IMR-90 (cell line): ENCODE results near the gene AFTPH.

Source experiments
- FOS ChIP-seq: fragments of 150-350 bp; IDR thresholded peaks from 2 replicates; pipeline ENCODE4 v1.6.1; 2016; ENCODE audit warnings: low read depth, low read length
- POLR2A ChIP-seq: IDR thresholded peaks from 2 replicates; pipeline ENCODE4 v1.6.1; 2012; ENCODE audit warnings: mild to moderate bottlenecking, low read depth, low read length
- TF ChIP-seq, protein P1 (sequence below): fragments of 150-350 bp; IDR thresholded peaks from 2 replicates; pipeline ENCODE4 v1.6.1; 2017; ENCODE audit warnings: mild to moderate bottlenecking, antibody characterized with exemption, low read length, low read depth
- TF ChIP-seq, protein P2 (sequence below): conservative IDR thresholded peaks from 2 replicates; pipeline ENCODE4 v1.5.1; 2012; ENCODE audit warnings: mild to moderate bottlenecking, low read depth, low read length, improper control_type of control experiment

DNA sequence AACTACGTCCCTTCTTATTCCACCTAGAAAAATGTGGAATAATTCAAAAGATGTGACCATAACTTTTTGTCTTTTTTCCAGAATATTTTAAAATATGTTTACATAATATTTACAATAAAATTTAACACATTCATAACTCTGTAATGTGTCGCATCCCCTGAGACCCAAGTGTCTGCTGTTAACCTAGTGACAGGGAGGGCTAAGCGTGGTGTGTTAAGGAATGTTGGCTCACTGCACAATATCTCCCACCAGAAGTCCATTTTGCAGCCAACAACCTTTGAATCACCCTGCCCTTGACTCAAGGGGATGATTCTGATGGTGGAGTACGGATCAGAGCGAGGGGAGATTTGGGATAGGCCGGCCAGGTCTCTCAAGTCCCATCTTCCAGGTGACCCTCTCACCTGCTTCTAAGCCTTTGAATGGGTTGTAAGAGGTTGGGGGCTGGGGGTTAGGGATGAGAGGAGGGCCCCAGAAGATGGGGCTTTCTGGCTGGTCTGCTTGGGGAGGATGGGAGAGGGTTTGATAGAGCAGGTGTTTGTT is 86.3 kb downstream of the AFTPH start:
- TF ChIP-seq POLR2A (no peak), FOS (no peak)
- TF ChIP-seq, protein P1, sequence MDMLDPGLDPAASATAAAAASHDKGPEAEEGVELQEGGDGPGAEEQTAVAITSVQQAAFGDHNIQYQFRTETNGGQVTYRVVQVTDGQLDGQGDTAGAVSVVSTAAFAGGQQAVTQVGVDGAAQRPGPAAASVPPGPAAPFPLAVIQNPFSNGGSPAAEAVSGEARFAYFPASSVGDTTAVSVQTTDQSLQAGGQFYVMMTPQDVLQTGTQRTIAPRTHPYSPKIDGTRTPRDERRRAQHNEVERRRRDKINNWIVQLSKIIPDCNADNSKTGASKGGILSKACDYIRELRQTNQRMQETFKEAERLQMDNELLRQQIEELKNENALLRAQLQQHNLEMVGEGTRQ, result no peak
- TF ChIP-seq, protein P2, sequence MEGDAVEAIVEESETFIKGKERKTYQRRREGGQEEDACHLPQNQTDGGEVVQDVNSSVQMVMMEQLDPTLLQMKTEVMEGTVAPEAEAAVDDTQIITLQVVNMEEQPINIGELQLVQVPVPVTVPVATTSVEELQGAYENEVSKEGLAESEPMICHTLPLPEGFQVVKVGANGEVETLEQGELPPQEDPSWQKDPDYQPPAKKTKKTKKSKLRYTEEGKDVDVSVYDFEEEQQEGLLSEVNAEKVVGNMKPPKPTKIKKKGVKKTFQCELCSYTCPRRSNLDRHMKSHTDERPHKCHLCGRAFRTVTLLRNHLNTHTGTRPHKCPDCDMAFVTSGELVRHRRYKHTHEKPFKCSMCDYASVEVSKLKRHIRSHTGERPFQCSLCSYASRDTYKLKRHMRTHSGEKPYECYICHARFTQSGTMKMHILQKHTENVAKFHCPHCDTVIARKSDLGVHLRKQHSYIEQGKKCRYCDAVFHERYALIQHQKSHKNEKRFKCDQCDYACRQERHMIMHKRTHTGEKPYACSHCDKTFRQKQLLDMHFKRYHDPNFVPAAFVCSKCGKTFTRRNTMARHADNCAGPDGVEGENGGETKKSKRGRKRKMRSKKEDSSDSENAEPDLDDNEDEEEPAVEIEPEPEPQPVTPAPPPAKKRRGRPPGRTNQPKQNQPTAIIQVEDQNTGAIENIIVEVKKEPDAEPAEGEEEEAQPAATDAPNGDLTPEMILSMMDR, result no peak
